Stomach (tissue), 9 donors: ENCODE data around the gene GK2. TPM values are rescaled to one million over a fixed set of nuclear protein-coding genes. Genes with fewer than 3 reads are reported as not detected.

Experiments
- DNase-seq, 2 donors: peaks; one replicate each; pipeline versions ENCODE4 v3.0.0 to v3.0.0-alpha.2; 2013 to 2019
- H3K27ac ChIP-seq, 5 donors: fragments of 200-600 bp in 4 of 5; sonication (generic) in 4 of 5; one replicate each; pipeline ENCODE4 v1.5.1; 2013 to 2019; ENCODE audit warnings: mild to moderate bottlenecking in 1 of 5, moderate library complexity in 1 of 5
- H3K27me3 ChIP-seq, 3 donors: fragments of 200-600 bp; sonication (generic); one replicate each; pipeline ENCODE4 v1.5.1; 2017 to 2019; ENCODE audit warnings: mixed run types in 1 of 3
- H3K36me3 ChIP-seq, 4 donors: fragments of 200-600 bp; sonication (generic); 1 replicate in 3 of 4; 2 replicates in 1 of 4; pipeline ENCODE4 v1.5.1; 2016 to 2019
- H3K4me1 ChIP-seq, 4 donors: fragments of 200-600 bp; sonication (generic); one replicate each; pipeline ENCODE4 v1.5.1; 2016 to 2019
- H3K4me3 ChIP-seq, 4 donors: fragments of 200-600 bp; sonication (generic) in 3 of 4; one replicate each; pipeline ENCODE4 v1.5.1; 2016 to 2019; ENCODE audit warnings: mild to moderate bottlenecking in 1 of 4
- H3K9me3 ChIP-seq, 4 donors: fragments of 200-600 bp; sonication (generic); one replicate each; pipeline ENCODE4 v1.5.1; 2016 to 2019
- EP300 ChIP-seq: sonication (generic); formaldehyde crosslinking; IDR thresholded peaks from one replicate; pipeline ENCODE4 v1.6.1; 2017; ENCODE audit warnings: antibody characterized with exemption
- WGBS, 5 donors: extraction: QIAGEN DNeasy Blood & Tissue Kit in 3 of 5; methylation state at CpG; one replicate each; pipeline versions ENCODE4 v1.1.5 to v1.1.7; 2013 to 2018; 5-methylcytosine and 5-hydroxymethylcytosine counted together
- intact Hi-C: fragments of 100-400 bp; cut with DNase I; formaldehyde crosslinking; loops from one replicate; pipeline ENCODE4 v1.15.1; 2023; ENCODE audit warnings: low total_unique reads
- polyA plus RNA-seq, 3 donors: library from polyadenylated mRNA; stranded (reverse); fragments of 200-250 nt; gene quantifications; one replicate each; pipeline ENCODE4 v1.2.3, GENCODE V29; 2013
- total RNA-seq, 5 donors: library from RNA; depleted of rRNA; stranded (reverse); fragments of >200 nt; gene quantifications; one replicate each; pipeline versions ENCODE4 v1.1.0 to v1.2.3, GENCODE V29; 2014 to 2016
- donor health status: healthy with polysubstance abuse.
- donor health status: Bipolar disorder and iron deficiency.
- donor health status: healthy.

Gene GK2
- total and polyA plus RNA-seq, 8 donors: not detected

DNA sequence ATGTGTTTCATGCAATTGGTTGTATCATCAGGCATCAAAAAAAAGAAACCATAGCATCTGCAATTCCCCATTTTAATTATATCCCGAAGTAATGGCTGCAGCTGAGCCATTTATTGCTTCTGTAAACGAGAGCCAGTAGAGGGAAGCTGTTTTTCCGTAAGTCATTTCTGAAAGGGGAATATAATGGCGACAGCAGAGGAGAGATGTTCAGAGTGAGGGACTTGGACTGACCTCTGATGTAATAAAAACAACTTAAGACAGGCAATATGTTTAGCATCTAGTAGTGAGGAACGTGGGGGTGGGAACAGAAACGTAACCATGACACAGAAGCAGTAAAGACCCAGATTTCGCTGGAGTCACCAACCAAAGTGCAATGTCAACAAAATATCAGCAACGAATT, 50.7 kb downstream of the GK2 start:
- Histone ChIP-seq H3K9me3 (no peaks in the 10 kb centered on the region), H3K36me3 (no peaks in the 10 kb centered on the region), H3K27me3 (no peaks in the 10 kb centered on the region), H3K27ac (no peak overlapping the region), H3K4me3 (no peak overlapping the region), H3K4me1 (peaks cover 0 to 6% (median 0%) of the 10 kb centered on the region in 4 donors)
- 68 to 77% (median 75%) methylated on average over 8 of the region's 8 CpGs for WGBS, 5 donors
- no peak for TF ChIP-seq EP300
- DNase-seq: peak in 1 of 2 donors; percentile 24
- intact Hi-C loops: no loop called here

Other genes starting within 250 kb of the GK2 start
- gene NAA11, start 82.2 kb downstream of the GK2 start, total RNA-seq: not detected
- gene NAA11, start 82.2 kb downstream of the GK2 start, polyA plus RNA-seq: not detected